GM18858 (cell line): Measurements from ENCODE around the gene H6PD.
A peak's percentile ranks its signal among the peaks of the same experiment; 100 is the strongest.

Source experiments
- ATAC-seq: cut with Tn5 transposase; IDR thresholded peaks from one replicate; pipeline ENCODE4 v1.9.1; 2021; ENCODE audit not compliant: unreplicated experiment

The H6PD gene

DNA sequence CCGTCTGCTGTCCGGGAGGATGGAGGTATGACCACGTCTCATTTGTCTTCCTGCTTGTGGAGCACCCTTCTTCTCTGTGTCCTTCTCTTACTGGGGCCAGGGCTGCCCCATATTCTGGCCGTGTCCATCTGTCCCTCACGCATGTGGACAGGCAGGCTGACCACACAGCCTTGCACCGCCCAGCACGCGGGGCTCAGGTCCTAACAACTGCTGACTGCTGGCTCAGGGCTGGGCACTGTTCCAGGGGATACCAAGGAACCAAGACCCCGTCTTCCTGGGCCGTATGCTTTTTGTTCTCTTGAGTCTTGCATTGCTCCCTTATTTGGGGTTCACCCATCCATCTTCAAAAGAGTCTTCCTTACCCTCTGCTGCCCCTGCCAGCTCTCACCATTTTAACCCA, 40.6 kb downstream of the H6PD start:
- ATAC-seq: no peak

DNA sequence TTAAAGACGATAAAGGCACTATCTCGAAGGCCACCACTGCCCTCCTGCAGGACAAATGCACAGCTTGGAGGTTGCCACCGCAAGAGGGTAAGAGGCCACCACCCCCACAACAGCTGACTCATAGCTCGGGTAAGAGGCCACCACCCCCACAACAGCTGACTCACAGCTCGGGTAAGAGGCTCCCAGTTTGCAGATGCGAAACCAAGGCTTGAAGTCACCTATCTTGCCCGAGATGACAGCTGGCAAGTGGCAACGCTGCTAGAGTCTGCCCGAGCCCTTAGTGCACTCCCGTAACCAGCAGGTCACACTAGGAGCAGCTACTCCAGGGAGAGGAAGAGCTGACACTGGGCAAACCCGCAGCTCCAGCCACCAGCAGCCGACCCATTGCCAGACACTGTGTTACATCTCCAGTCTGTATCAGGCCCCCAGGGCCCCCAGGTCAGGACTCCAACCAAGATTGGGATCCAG, 41.0 kb downstream of the H6PD start:
- ATAC-seq: peak; percentile 58

- ATAC-seq: no peak
These were observed 43.5 kb downstream of the H6PD start for GRCh38 chr1:9278116-9278515.

GRCh38 chr1:9278585-9279153, 44.1 kb downstream of the H6PD start:
- ATAC-seq: no peak

DNA sequence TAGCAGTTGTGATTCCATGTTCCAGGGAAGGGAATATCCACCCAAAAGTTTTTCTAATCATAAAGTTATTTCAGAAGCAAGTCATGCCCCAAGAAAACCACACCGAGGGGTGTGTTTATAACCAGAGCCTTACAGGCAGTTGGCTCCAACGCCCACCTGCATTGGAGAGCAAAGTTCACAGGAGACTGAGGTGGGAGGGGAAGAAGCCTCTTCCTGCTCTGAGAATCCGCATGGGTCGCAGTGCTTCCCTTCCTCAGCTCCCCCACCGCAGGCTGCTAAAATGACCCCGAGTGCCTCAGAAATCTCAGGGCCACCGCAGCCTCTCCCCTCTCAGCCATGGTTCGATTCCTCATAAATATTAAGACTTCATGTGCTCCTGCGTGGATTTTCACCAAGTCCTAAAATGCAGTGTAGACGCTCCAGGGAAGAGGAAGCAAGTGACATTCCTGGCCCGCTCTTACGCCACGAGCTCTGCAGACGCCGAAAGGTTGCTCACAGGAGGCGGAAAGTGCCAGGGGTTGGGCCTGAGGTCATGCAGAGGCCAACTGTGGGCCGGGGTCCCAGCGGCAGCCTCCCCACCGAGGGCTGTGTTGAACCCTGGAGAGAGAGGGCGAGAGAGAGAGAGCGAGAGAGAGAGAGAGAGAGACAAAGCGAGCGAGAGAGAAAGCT, 44.7 kb downstream of the H6PD start:
- no peak for ATAC-seq

GRCh38 chr1:9280015-9280860, 45.7 kb downstream of the H6PD start:
- no peak for ATAC-seq

GRCh38 chr1:9281071-9281827, 46.7 kb downstream of the H6PD start:
- no peak for ATAC-seq

DNA sequence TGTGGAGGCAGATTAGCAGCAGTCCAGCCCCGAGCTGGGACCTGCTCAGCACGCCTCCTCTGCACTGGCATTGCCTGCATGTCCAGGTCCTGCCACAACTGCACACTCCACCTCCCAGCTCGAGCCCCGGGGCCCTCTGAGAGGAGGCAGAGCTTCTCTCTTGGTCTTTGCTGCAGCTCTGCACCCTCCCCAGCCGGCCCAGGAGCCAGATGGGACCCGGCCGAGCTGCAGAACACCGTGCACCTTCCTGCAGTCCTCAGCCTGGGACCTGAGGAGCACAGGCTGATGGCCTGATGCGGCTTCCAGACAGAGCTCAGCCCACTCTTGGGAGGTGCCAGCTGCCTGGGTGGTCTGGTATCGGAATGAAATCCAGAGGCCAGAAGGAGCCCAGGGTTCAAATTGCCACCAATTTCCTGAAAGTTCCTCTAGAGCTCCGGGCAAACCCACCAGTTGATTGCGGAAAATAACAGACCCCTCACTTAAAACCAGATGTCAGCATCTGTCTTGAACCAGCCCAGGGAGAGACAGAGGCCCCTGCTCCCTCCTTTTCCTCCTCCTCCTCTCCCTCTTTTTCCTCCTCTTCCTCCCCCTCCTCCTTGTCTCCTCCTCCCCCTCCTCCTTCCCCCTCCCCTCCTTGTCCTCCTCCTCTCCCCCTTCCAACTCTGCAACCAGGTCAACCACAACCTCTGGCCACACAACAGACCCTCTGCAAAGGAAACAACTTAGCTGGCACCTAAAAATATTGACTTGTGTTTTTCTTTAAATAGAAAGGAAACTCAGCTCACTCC, 47.5 kb downstream of the H6PD start:
- no peak for ATAC-seq

DNA sequence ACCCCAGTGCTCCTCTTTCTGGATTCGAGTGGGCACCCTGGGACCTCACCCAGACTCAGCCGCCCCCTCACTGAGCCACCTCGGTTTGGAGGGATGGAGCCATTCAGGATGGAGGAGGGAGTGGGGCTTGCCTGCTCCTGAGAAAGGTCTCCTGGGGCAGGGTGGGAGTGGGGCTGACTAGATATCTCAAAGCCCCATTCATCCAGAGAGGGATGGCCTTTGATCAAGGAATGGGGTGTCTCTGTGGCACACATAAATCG, 48.1 kb downstream of the H6PD start:
- ATAC-seq: no peak

GRCh38 chr1:9284061-9284460, 49.5 kb downstream of the H6PD start:
- ATAC-seq: no peak

GRCh38 chr1:9286556-9286955, 52.0 kb downstream of the H6PD start:
- no peak for ATAC-seq

DNA sequence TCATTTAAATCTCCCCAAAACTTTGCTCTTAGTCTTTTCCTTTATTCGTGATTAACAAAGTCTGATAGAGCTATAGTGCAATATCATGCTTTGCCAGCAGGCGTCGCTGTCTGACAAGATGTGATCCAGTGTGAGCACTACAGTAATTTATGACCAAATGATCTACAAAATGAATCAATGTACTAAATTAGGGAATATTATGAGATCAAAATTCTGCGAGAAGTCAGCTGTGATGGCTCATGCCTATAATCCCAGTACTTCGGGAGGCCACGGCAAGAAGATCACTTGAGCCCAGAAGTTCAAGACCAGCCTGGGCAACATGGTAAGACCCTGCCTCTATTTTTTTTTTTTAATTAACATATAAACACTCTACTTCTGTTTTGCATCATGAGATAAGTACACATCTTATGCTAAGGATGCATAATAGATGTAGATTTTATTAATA, 54.5 kb downstream of the H6PD start:
- no peak for ATAC-seq

DNA sequence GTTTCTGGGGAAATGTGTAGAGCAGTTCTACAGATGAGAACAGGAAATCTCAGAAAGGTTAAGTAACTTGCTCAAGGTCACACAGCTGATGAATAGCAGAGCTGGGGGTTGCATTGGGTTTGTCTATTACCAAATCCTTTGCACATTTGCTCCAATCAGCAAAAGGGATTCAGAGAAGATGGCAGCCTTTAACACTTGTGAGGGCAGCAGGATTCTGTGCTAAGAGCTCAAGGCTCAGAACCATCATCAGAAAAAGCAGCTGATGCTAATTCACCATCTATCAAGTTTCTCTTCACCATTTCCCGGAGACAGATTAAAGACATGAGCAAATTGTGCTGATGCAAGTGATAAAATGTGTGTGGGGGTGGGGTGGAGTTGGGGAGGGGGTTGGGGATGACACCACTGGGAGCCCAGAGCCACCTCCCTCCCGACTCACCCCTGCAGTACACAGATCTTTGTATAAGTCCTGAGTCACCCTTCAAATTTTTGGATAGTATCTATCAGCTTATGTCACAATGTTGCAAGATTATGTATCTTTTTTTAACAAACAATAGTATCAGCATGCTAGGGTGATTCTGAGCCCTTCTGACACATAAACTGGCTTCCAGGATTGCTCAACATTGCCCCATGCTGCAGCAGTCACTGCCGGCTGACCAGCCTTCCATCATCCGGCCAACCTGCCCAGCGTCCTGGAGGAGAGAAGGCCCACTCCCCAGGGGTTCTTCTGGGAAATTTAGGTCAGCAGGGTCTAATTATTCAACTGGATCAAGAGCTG, 55.3 kb downstream of the H6PD start:
- no peak for ATAC-seq

GRCh38 chr1:9291914-9292360, 57.4 kb downstream of the H6PD start:
- ATAC-seq: no peak

DNA sequence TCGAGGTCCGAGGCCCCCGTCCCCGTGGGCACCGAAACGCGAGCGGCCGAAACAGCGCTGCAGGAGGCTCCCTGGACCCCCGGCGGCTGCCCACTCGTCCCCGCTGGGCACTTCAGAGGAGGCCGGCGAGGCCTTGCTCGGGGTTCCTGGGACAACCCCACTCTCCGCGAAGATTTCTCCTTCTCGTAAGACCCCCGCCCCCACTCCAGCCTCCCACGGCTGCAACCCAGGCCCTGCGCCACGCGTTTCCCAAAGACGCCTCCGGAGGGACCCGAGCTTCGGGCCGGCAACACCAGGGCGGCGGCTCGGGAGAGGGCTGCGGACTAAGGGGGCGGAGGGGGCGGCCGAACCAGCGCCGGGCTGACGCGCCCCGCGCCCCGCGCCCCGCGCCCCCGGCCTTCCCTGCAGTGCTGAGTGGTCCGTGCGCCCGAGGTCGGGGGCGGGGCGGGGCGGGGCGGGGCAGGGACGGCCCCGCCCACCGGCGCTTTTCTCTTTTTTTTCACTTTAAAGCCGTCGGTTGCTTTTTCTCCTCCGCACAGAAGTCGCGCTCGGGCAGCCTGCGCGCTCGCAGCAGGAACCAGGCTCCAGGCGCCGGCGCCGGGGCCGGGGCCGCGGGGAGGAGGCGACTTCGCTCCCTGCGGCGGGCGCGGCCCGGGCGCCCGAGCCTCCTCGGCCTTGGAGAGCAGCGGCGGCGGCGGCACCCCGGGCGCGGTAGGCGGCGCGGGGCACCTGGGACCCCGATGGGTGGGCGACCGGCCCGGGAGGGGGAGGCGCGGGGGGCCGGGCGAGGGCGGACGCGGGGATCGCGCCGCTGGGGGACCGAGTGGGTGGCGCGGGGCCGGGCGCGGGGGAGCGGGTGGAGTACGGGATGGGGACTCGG, 58.0 kb downstream of the H6PD start, which contains the start of gene SPSB1:
TSS of gene SPSB1 (plus strand) at position 534 of the 880 bp plus-strand sequence. CDS start 62,998 bp downstream, outside the sequence.
- ATAC-seq: no peak

DNA sequence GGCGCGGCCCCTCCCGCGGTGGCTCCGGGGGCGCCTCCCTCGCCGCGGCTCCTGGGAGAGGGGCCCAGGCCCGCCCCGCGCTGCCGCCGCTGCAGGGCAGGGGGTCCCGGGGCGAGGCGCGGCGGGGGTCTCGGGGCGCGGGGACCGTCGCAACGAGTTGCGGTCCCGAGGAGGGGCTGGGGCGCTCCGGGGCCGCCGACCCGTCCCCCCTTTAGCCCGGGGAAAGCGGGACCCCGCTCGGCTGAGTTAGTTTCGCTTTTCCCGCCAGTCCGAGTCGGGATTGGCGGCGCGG, 58.6 kb downstream of the H6PD start:
- ATAC-seq: no peak

- no peak for ATAC-seq
These were observed 59.2 kb downstream of the H6PD start for GRCh38 chr1:9293533-9294404.

DNA sequence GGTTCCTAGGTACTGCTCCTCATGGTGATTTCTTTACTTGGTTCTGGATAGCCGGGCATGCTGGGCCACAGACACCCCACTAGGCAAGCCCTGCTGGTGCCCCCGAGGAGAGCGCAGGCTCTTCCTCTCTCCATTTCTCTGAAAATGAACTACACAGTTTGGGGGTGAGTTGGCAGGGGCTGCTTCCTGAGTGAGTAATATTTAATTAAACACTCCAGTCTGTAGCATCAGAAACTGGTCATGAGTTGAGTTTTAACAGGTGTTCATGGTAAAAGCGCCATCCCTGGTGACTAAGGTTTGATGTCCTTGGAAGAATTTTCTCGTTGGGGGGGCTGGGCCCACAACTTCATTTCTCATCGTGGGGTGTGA, 59.8 kb downstream of the H6PD start:
- ATAC-seq: no peak
